K562 (cell line): ENCODE measurements around the gene ARF1. TPM values are rescaled to one million over a fixed set of nuclear protein-coding genes. Genes with fewer than 3 reads are reported as not detected.

Experiments
- ATAC-seq: fragments of 200-7000 bp; cut with Tn5 transposase; 3 replicates; pipeline ENCODE4 v1.9.1; 2020; ENCODE audit warnings: moderate library complexity
- BruUV-seq: library from RNA; stranded (reverse); fragments of 400-500 nt; replicated peaks from 2 replicates; lab custom pipeline; 2021; lab: Mats Ljungman, UMichigan
- CTCF ChIA-PET: fragments of 300-600 bp; formaldehyde crosslinking; extraction: SDS; loops from one replicate; lab custom pipeline; 2021; ENCODE audit warnings: low intra/inter-chr PET ratio; lab: Yijun Ruan, JAX
- POLR2A ChIA-PET: fragments of 300-600, 350-650 bp; sonication (Branson Sonifier 250); formaldehyde crosslinking; extraction: SDS; loops from one replicate; lab custom pipeline; 2021; ENCODE audit warnings: antibody characterized with exemption, inconsistent platforms; lab: Yijun Ruan, JAX
- DNase-seq, 4 experiments: peaks; one replicate each; pipeline versions ENCODE4 v3.0.0 to v3.0.0-alpha.2; 2011 to 2018; ENCODE audit warnings: low spot score in 3 of 4, mixed read lengths in 3 of 4; ENCODE audit errors: extremely low read depth in 1 of 4
- FAIRE-seq: peaks from 2 replicates; lab custom pipeline; 2011; peaks lifted over from hg19 to GRCh38; lab: Jason Lieb, UNC
- H2AFZ ChIP-seq: 2 replicates; pipeline ENCODE4 v1.6.0; 2011; ENCODE audit warnings: low read depth, low read length, control low read depth, inconsistent platforms
- H3K27ac ChIP-seq: fragments of 200-600 bp; 3 replicates; pipeline ENCODE4 v1.8.0; 2011; ENCODE audit warnings: low read depth, mild to moderate bottlenecking, control low read depth, inconsistent platforms, low read length, moderate library complexity, mixed read lengths; ENCODE audit errors: extremely low read depth
- H3K27me3 ChIP-seq, 2 experiments: fragments of 300-600 bp in 1 of 2; 2 replicates in 1 of 2; 3 replicates in 1 of 2; pipeline versions ENCODE4 v1.6.0 to v1.8.0; 2011; ENCODE audit warnings: inconsistent platforms in 2 of 2, low read length in 2 of 2, mild to moderate bottlenecking in 1 of 2, mixed read lengths in 1 of 2, moderate library complexity in 1 of 2; ENCODE audit not compliant: control insufficient read depth in 2 of 2, insufficient read depth in 2 of 2
- H3K36me3 ChIP-seq: fragments of 300-600 bp; 3 replicates; pipeline ENCODE4 v1.8.0; 2011; ENCODE audit warnings: mild to moderate bottlenecking, low read length, inconsistent platforms; ENCODE audit not compliant: control insufficient read depth, insufficient read depth
- H3K4me1 ChIP-seq, 2 experiments: fragments of 200-600 bp in 1 of 2; replicated peaks in 1 of 2; 2 replicates in 1 of 2; 3 replicates in 1 of 2; pipeline versions ENCODE4 v1.5.1 to v1.8.0; 2011; ENCODE audit warnings: inconsistent platforms in 2 of 2, low read length in 2 of 2, mild to moderate bottlenecking in 1 of 2, mixed read lengths in 1 of 2, moderate library complexity in 1 of 2; ENCODE audit not compliant: control insufficient read depth in 2 of 2, insufficient read depth in 2 of 2
- H3K4me2 ChIP-seq: 2 replicates; pipeline ENCODE4 v1.6.1; 2011; ENCODE audit warnings: low read length, control low read depth, inconsistent platforms, mixed read lengths; ENCODE audit not compliant: insufficient read depth
- H3K4me3 ChIP-seq: fragments of 200-600 bp; sonication (generic), shearing (Covaris generic); 2 replicates; pipeline ENCODE4 v1.5.1; 2016; ENCODE audit warnings: control low read depth, inconsistent platforms
- H3K79me2 ChIP-seq: fragments of 200-600 bp; 3 replicates; pipeline ENCODE4 v1.8.0; 2011; ENCODE audit warnings: low read length, inconsistent platforms; ENCODE audit not compliant: control insufficient read depth, insufficient read depth
- H3K9ac ChIP-seq, 2 experiments: 2 replicates each; pipeline versions ENCODE4 v1.6.0 to v1.6.1; 2011; ENCODE audit warnings: low read depth in 2 of 2, low read length in 2 of 2, control low read depth in 1 of 2, inconsistent platforms in 1 of 2, mild to moderate bottlenecking in 1 of 2, mixed read lengths in 1 of 2; ENCODE audit not compliant: insufficient read depth in 1 of 2
- H3K9me1 ChIP-seq: one replicate; pipeline ENCODE4 v1.6.0; 2011; ENCODE audit warnings: inconsistent platforms, mild to moderate bottlenecking, low read length, moderate library complexity; ENCODE audit not compliant: control insufficient read depth, insufficient read depth
- H3K9me3 ChIP-seq: replicated peaks from 2 replicates; pipeline ENCODE4 v1.5.1; 2011; ENCODE audit warnings: low read depth, low read length, inconsistent platforms; ENCODE audit not compliant: control insufficient read depth, insufficient read depth
- H4K20me1 ChIP-seq: replicated peaks from 2 replicates; pipeline ENCODE4 v1.6.1; 2011; ENCODE audit warnings: low read length, inconsistent platforms, mixed read lengths; ENCODE audit not compliant: control insufficient read depth, insufficient read depth
- CREB5 ChIP-seq: fragments of 250-450 bp; sonication (Bioruptor Pico); IDR thresholded peaks from 2 replicates; pipeline ENCODE4 v1.5.0; 2020; ENCODE audit warnings: mild to moderate bottlenecking
- E2F5 ChIP-seq: sonication (generic); formaldehyde crosslinking; IDR thresholded peaks from 2 replicates; pipeline ENCODE4 v1.8.0; 2022; ENCODE audit warnings: mild to moderate bottlenecking, missing genetic modification reagents
- HDAC8 ChIP-seq: fragments of 450-650 bp; IDR thresholded peaks from 2 replicates; pipeline ENCODE4 v1.6.1; 2016; ENCODE audit warnings: mild to moderate bottlenecking, missing genetic modification characterization, moderate library complexity, missing compliant biosample characterization
- HSF4 ChIP-seq: fragments of 250-450 bp; sonication (Bioruptor Pico); IDR thresholded peaks from 2 replicates; pipeline ENCODE4 v2.1.2; 2022; ENCODE audit warnings: mild to moderate bottlenecking, moderate library complexity, borderline replicate concordance
- KLF6 ChIP-seq: fragments of 250-450 bp; sonication (Bioruptor Pico); IDR thresholded peaks from 2 replicates; pipeline ENCODE4 v1.4.0; 2020; ENCODE audit warnings: mild to moderate bottlenecking, moderate library complexity, borderline replicate concordance
- MAX ChIP-seq: sonication (generic); formaldehyde crosslinking; IDR thresholded peaks from 2 replicates; pipeline ENCODE4 v1.9.0; 2022; ENCODE audit warnings: mild to moderate bottlenecking, missing genetic modification reagents
- POLR2AphosphoS5 ChIP-seq: IDR thresholded peaks from 2 replicates; pipeline ENCODE4 v1.6.1; 2011; ENCODE audit warnings: mild to moderate bottlenecking, low read depth, low read length, moderate library complexity; ENCODE audit not compliant: control insufficient read depth, insufficient read depth
- POLR3G ChIP-seq: IDR thresholded peaks from 2 replicates; pipeline ENCODE4 v1.6.1; 2011; ENCODE audit not compliant: insufficient read length, insufficient replicate concordance; ENCODE audit errors: extremely low read depth
- RBFOX2 ChIP-seq: fragments of 200-400 bp; formaldehyde crosslinking; IDR thresholded peaks from 2 replicates; pipeline ENCODE4 v1.6.1; 2017; ENCODE audit warnings: low read depth, mild to moderate bottlenecking, low read length, moderate library complexity
- TBP ChIP-seq: optimal IDR thresholded peaks from 2 replicates; pipeline ENCODE3; 2011; ENCODE audit warnings: low read depth, low read length, improper control_type of control experiment
- TCF7L2 ChIP-seq: fragments of 150-350 bp; IDR thresholded peaks from 2 replicates; pipeline ENCODE4 v1.6.1; 2016; ENCODE audit warnings: low read depth, mild to moderate bottlenecking, low read length, moderate library complexity
- TEAD1 ChIP-seq, 2 experiments: fragments of 450-650 bp in 1 of 2; sonication (generic) in 1 of 2; formaldehyde crosslinking; IDR thresholded peaks; 2 replicates each; pipeline versions ENCODE4 v1.4.0 to v1.8.0; 2020 to 2022; ENCODE audit warnings: mild to moderate bottlenecking in 2 of 2, missing genetic modification reagents in 1 of 2
- WGBS: fragments of 100-300 bp; shearing (Covaris generic); methylation state at CpG from one replicate; pipeline ENCODE4 v1.1.6; 2016; ENCODE audit warnings: low coverage, mixed read lengths; ENCODE audit not compliant: insufficient coverage; ENCODE audit errors: missing lambda C conversion rate; 5-methylcytosine and 5-hydroxymethylcytosine counted together
- in situ Hi-C: fragments of 300-500 bp; cut with MboI; formaldehyde crosslinking; loops from 4 replicates; pipeline ENCODE4 v1.15.0; 2018; ENCODE audit warnings: inconsistent platforms, mixed read lengths
- intact Hi-C: fragments of 100-400 bp; cut with micrococcal nuclease; formaldehyde crosslinking; loops from 2 replicates; pipeline ENCODE4 v1.14.2; 2022
- polyA plus RNA-seq, 8 experiments: library from polyadenylated mRNA; depleted of rRNA in 4 of 8; stranded (reverse) in 5 of 8; unstranded in 3 of 8; fragments of >200 nt; fragmentation: Nextera tagmentation in 2 of 8; fragmentation: Illumina TruSeq in 1 of 8; extraction: Ambion mirVana in 2 of 8; extraction: Trizol in 1 of 8; gene quantifications; 2 replicates each; pipeline versions ENCODE4 v1.2.1 to v1.2.3, GENCODE V29; 2011 to 2014; ENCODE audit warnings: inconsistent platforms in 1 of 8, missing spikeins in 1 of 8
- total RNA-seq, 7 experiments: library from RNA; depleted of rRNA in 6 of 7; stranded (reverse); fragments of >200 nt in 6 of 7; fragmentation: Illumina TruSeq in 2 of 7; extraction: Trizol in 2 of 7; gene quantifications; 2 replicates each; pipeline versions ENCODE4 v1.2.1 to v1.2.3, GENCODE V29; 2011 to 2021; ENCODE audit warnings: low replicate concordance in 1 of 7
- TF ChIP-seq, protein P1 (sequence below): fragments of 450-650 bp; IDR thresholded peaks from 2 replicates; pipeline ENCODE4 v1.6.1; 2016
- TF ChIP-seq, protein P2 (sequence below): conservative IDR thresholded peaks from 2 replicates; pipeline ENCODE4 v1.6.1; 2011; ENCODE audit warnings: low read depth, mild to moderate bottlenecking, low read length; ENCODE audit not compliant: control insufficient read depth

ARF1 gene
- total and polyA plus RNA-seq, 9 of the 15 experiments (the other 6 are each of a cell fraction or from before 2014, with no cell fraction given) = 69.8 to 593 (median 325) TPM

GRCh38 chr1:228108055-228108690 lies 25.7 kb downstream of the ARF1 start:
- WGBS = 20% methylated on average over 11 of the region's 11 CpGs
- Histone ChIP-seq H3K79me2 (peaks cover 36% of the 10 kb centered on the region), H2AFZ (no peak overlapping the region), H4K20me1 (no peaks in the 10 kb centered on the region), H3K27ac (peak overlapping the region; percentile 77), H3K4me1 (peaks cover 23 to 52% of the 10 kb centered on the region in 2 experiments; a peak in 4 of 5 replicates), H3K9me1 (no peaks in the 10 kb centered on the region), H3K36me3 (peaks cover 29% of the 10 kb centered on the region; the same call in 2 of the 3 replicates), H3K9me3 (peaks cover 5% of the 10 kb centered on the region; the same call in 1 of the 2 replicates), H3K9ac (peak overlapping the region; percentile 86 to 99), H3K4me2 (peak overlapping the region; percentile 97)
- BruUV-seq = no TSS peak
- CTCF ChIA-PET = no interaction called here
- POLR2A ChIA-PET = interaction anchor here (0.6 to 2.0 kb wide), 6 partner anchors 9 to 160 kb away, joined by 3 to 8 read pairs (median 6); no protein-coding TSS in a partner anchor
- FAIRE-seq = peak; percentile 29
- intact Hi-C loops = no loop called here
- in situ Hi-C loops = no loop called here
- ATAC-seq = no peak
- TF ChIP-seq POLR2AphosphoS5 (0 out of 2 replicates have a peak, but pooled peaks have one; percentile 6), TEAD1 (CRISPR knock-in tag; IDR thresholded peaks at IDR 0.05) (0 out of 4 replicates have a peak, but pooled peaks of 1 of the 2 experiments have one; percentile 19), TCF7L2 (no peak), TBP (peak; percentile 38), CREB5 (CRISPR knock-in tag) (no peak), RBFOX2 (0 out of 2 replicates have a peak, but pooled peaks have one; percentile 21), HSF4 (CRISPR knock-in tag) (no peak), HDAC8 (tag) (no peak), E2F5 (CRISPR knock-in tag) (0 out of 2 replicates have a peak, but pooled peaks have one; percentile 10), MAX (CRISPR knock-in tag) (peak; percentile 59), POLR3G (no peak), KLF6 (CRISPR knock-in tag) (no peak)
- TF ChIP-seq, protein P1, sequence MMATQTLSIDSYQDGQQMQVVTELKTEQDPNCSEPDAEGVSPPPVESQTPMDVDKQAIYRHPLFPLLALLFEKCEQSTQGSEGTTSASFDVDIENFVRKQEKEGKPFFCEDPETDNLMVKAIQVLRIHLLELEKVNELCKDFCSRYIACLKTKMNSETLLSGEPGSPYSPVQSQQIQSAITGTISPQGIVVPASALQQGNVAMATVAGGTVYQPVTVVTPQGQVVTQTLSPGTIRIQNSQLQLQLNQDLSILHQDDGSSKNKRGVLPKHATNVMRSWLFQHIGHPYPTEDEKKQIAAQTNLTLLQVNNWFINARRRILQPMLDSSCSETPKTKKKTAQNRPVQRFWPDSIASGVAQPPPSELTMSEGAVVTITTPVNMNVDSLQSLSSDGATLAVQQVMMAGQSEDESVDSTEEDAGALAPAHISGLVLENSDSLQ = peak; percentile 65
- TF ChIP-seq, protein P2, sequence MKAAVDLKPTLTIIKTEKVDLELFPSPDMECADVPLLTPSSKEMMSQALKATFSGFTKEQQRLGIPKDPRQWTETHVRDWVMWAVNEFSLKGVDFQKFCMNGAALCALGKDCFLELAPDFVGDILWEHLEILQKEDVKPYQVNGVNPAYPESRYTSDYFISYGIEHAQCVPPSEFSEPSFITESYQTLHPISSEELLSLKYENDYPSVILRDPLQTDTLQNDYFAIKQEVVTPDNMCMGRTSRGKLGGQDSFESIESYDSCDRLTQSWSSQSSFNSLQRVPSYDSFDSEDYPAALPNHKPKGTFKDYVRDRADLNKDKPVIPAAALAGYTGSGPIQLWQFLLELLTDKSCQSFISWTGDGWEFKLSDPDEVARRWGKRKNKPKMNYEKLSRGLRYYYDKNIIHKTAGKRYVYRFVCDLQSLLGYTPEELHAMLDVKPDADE = 0 out of 2 replicates have a peak, but pooled peaks have one; percentile 39
- TF ChIP-seq, all 486 proteins: peak for 8
- no peaks in the 10 kb centered on the region for H3K27me3 ChIP-seq
- H3K4me3 ChIP-seq = peak overlapping the region; percentile 81
- peak in 2 of 4 experiments; percentile 17 to 57 for DNase-seq
